ENCODE data around the gene HMX2. TPM values are rescaled to one million over a fixed set of nuclear protein-coding genes. Genes with fewer than 3 reads are reported as not detected.

Gene HMX2
- total RNA-seq, 2 donors from 2014 or later: 0.13 to 0.15 TPM

DNA sequence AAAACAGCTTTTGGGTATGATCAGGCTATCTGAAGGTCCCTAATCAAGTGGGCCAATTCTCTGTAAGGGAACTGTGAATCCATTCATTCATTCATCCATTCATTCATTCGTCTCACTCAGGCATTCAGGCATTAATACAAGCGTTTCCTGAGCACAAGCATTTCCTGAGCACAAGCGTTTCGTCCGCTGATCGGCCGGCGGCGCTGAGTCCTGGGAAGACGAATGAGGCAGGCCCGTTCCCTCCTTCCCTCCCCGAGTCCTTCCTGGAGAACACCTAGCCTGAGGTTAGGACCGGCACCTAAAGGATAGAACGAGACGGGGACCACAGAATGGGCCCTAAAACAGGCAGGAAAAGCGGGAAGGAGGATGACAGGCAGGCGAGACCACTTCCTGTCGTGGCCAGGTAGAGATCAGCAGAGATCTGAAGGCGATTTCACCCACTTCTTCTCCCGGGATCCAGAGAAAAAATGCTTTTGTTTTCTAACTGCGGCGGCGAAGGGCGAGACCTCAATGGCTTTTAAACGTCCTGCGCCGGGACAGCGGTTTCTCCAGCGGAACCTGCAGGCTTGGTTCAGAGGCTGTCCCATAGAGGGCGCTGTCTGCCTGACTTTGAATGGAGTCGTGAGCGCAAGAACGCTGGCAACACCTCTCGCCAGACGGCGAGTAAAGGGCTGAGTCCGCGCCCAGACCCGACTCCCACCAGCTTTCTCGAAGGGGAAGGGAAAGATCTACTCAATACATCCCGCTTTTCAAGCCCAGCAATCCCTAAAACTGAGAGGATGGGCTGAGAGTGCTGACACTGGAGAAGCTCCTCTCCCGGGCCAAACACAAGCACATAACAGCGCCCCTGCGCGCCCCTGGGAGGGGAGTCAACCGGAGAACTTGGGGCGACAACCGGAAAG lies 15.1 kb upstream of the HMX2 start:
- Histone ChIP-seq H3K9me3 (no peaks in the 10 kb centered on the region), H3K9ac (ENCODE audit: low read depth in 2 of 2, low read length in 2 of 2) (no peak overlapping the region), H3K27ac (no peak overlapping the region), H3K36me3 (no peaks in the 10 kb centered on the region), H3K27me3 (peaks cover 68% of the 10 kb centered on the region), H3K4me1 (peaks cover 10% of the 10 kb centered on the region), H3K4me3 (no peak overlapping the region)
- peak; percentile 88 for DNase-seq
- intact Hi-C loops (cut with DNase I): loop anchor here (2.0 kb wide), 1 partner anchor 426 kb away; no protein-coding TSS in a partner anchor
- TF ChIP-seq CTCF (IDR thresholded peaks at IDR 0.05): peak; percentile 95

- no peak for DNase-seq
- H3K27me3 ChIP-seq: peaks cover 78% of the 10 kb centered on the region
- H3K4me1 ChIP-seq: peaks cover 10% of the 10 kb centered on the region
- H3K9ac ChIP-seq (ENCODE audit: low read depth in 2 of 2, low read length in 2 of 2): no peak overlapping the region
- no peak for TF ChIP-seq CTCF (IDR thresholded peaks at IDR 0.05)
- no peak overlapping the region for H3K27ac ChIP-seq
- H3K36me3 ChIP-seq: no peaks in the 10 kb centered on the region
- intact Hi-C loops (cut with DNase I): loop anchor here (2.0 kb wide), 1 partner anchor 425 kb away; no protein-coding TSS in a partner anchor
- H3K4me3 ChIP-seq: no peak overlapping the region
- no peaks in the 10 kb centered on the region for H3K9me3 ChIP-seq
Measured at GRCh38 chr10:123133541-123134342, 14.2 kb upstream of the HMX2 start.

DNA sequence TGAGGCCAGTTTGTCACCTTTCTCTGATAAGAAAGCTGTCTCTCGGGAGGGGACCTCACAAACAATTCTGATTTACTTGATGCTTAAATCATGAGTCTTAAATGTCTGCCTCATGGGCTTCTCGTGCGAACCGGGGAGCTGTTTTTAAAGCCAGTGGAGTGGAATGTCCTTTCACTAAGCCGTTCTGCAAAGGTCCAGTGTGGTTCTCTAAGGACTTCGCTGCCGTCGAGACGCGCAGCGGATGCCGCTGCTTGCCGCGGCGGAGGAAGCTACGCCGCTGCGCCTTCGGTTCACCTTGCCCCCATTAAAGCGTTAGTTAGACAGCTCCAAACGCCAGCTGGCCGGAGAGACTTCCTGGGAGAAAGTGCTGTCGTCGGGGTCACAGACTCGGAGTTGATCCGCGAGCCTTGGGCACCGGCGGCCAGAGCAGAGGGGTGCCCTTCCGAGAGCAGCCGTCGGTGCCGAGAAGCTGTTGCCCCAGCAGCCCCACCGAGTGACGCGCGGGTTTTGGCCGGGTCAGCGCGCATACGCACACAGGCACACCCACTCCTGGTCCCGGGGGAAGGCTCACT lies 13.5 kb upstream of the HMX2 start:
- H3K9ac ChIP-seq (ENCODE audit: low read depth in 2 of 2, low read length in 2 of 2): no peak overlapping the region
- no peaks in the 10 kb centered on the region for H3K36me3 ChIP-seq
- no peaks in the 10 kb centered on the region for H3K9me3 ChIP-seq
- TF ChIP-seq CTCF (IDR thresholded peaks at IDR 0.05): no peak
- H3K4me1 ChIP-seq: peaks cover 10% of the 10 kb centered on the region
- peaks cover 84% of the 10 kb centered on the region for H3K27me3 ChIP-seq
- H3K27ac ChIP-seq: no peak overlapping the region
- H3K4me3 ChIP-seq: no peak overlapping the region
- no peak for DNase-seq
- intact Hi-C loops (cut with DNase I): no loop called here

GRCh38 chr10:123134915-123135414 lies 13.0 kb upstream of the HMX2 start:
- Histone ChIP-seq H3K36me3 (no peaks in the 10 kb centered on the region), H3K9ac (ENCODE audit: low read depth in 2 of 2, low read length in 2 of 2) (no peak overlapping the region), H3K9me3 (no peaks in the 10 kb centered on the region), H3K4me1 (peaks cover 10% of the 10 kb centered on the region), H3K27ac (no peak overlapping the region), H3K4me3 (peak overlapping the region; percentile 27), H3K27me3 (peaks cover 90% of the 10 kb centered on the region)
- intact Hi-C loops (cut with DNase I): no loop called here
- DNase-seq: no peak
- TF ChIP-seq CTCF (IDR thresholded peaks at IDR 0.05): no peak
